Chondrocyte (in vitro differentiated cells): ENCODE data around the gene OARD1. TPM values are rescaled to one million over a fixed set of nuclear protein-coding genes. Genes with fewer than 3 reads are reported as not detected.

Experiments
- DNase-seq: peaks from one replicate; pipeline ENCODE4 v3.0.0; 2021; ENCODE audit warnings: mixed read lengths, low spot score
- H3K27ac Mint-ChIP-seq: one replicate; pipeline ENCODE4 v1.8.0; 2021; ENCODE audit warnings: mild to moderate bottlenecking, moderate library complexity, mixed read lengths; ENCODE audit not compliant: unreplicated experiment
- H3K27me3 Mint-ChIP-seq: 2 replicates; pipeline ENCODE4 v1.8.0; 2021; ENCODE audit warnings: low read depth, mixed read lengths
- H3K36me3 Mint-ChIP-seq: 2 replicates; pipeline ENCODE4 v1.8.0; 2021; ENCODE audit warnings: low read depth, mixed read lengths
- H3K4me1 Mint-ChIP-seq: 2 replicates; pipeline ENCODE4 v1.8.0; 2021; ENCODE audit warnings: low read depth, mild to moderate bottlenecking, mixed read lengths
- H3K4me3 Mint-ChIP-seq: one replicate; pipeline ENCODE4 v1.8.0; 2021; ENCODE audit warnings: mild to moderate bottlenecking, moderate library complexity, mixed read lengths; ENCODE audit not compliant: unreplicated experiment
- H3K9me3 Mint-ChIP-seq: 2 replicates; pipeline ENCODE4 v1.8.0; 2021; ENCODE audit warnings: low read depth, mixed read lengths
- CTCF ChIP-seq: fragments of 200-600 bp; sonication (generic); IDR thresholded peaks from 2 replicates; pipeline ENCODE4 v1.5.0; 2021; ENCODE audit warnings: antibody characterized with exemption, mild to moderate bottlenecking, moderate library complexity
- total RNA-seq: library from RNA; stranded (reverse); gene quantifications from 3 replicates; pipeline ENCODE4 v1.2.1, GENCODE V29; 2021

The OARD1 gene
- total RNA-seq, 1 donor from 2014 or later, result 12.2 TPM

- Mint-ChIP-seq H3K9me3 (no peaks in the 10 kb centered on the region), H3K27ac (no peak overlapping the region), H3K27me3 (no peaks in the 10 kb centered on the region), H3K4me3 (no peak overlapping the region), H3K4me1 (peaks cover 19% of the 10 kb centered on the region), H3K36me3 (peaks cover 48% of the 10 kb centered on the region)
- TF ChIP-seq CTCF, result peak; percentile 82
- DNase-seq, result no peak
Measured at GRCh38 chr6:41092421-41093140, 20.4 kb upstream of the OARD1 start.

- no peak for TF ChIP-seq CTCF
Measured at GRCh38 chr6:41090841-41091761, 18.9 kb upstream of the OARD1 start.

GRCh38 chr6:41088451-41088850, 16.3 kb upstream of the OARD1 start:
- no peak for DNase-seq
- Mint-ChIP-seq H3K9me3 (no peaks in the 10 kb centered on the region), H3K4me1 (peaks cover 7% of the 10 kb centered on the region), H3K27me3 (no peaks in the 10 kb centered on the region), H3K36me3 (peaks cover 36% of the 10 kb centered on the region), H3K27ac (no peak overlapping the region), H3K4me3 (no peak overlapping the region)
- no peak for TF ChIP-seq CTCF

More at GRCh38 chr6:41090841-41091761, 18.9 kb upstream of the OARD1 start:
- Mint-ChIP-seq H3K9me3 (no peaks in the 10 kb centered on the region), H3K36me3 (peaks cover 43% of the 10 kb centered on the region), H3K4me1 (peaks cover 7% of the 10 kb centered on the region), H3K27me3 (no peaks in the 10 kb centered on the region), H3K4me3 (no peak overlapping the region), H3K27ac (no peak overlapping the region)
- no peak for DNase-seq

- H3K4me1 Mint-ChIP-seq, result peaks cover 2% of the 10 kb centered on the region
- no peak for DNase-seq
- no peak overlapping the region for H3K4me3 Mint-ChIP-seq
- H3K27me3 Mint-ChIP-seq, result no peaks in the 10 kb centered on the region
- H3K27ac Mint-ChIP-seq, result no peak overlapping the region
- H3K9me3 Mint-ChIP-seq, result no peaks in the 10 kb centered on the region
- no peak for TF ChIP-seq CTCF
- H3K36me3 Mint-ChIP-seq, result peaks cover 27% of the 10 kb centered on the region
Measured at GRCh38 chr6:41085182-41085581, 13.0 kb upstream of the OARD1 start.

- Mint-ChIP-seq H3K36me3 (peaks cover 21% of the 10 kb centered on the region), H3K4me3 (no peak overlapping the region), H3K9me3 (no peaks in the 10 kb centered on the region), H3K27ac (no peak overlapping the region), H3K4me1 (no peaks in the 10 kb centered on the region), H3K27me3 (no peaks in the 10 kb centered on the region)
- no peak for TF ChIP-seq CTCF
- DNase-seq, result no peak
Measured at GRCh38 chr6:41083072-41083471, 10.9 kb upstream of the OARD1 start.
